RCC 7860 (cell line): ENCODE results near the gene MERTK.

Experiments
- DNase-seq: peaks from one replicate; pipeline ENCODE4 v3.0.0-alpha.2; 2015; ENCODE audit warnings: low spot score
- FAIRE-seq: peaks from 2 replicates; lab custom pipeline; 2012; peaks lifted over from hg19 to GRCh38; lab: Jason Lieb, UNC

Gene MERTK

DNA sequence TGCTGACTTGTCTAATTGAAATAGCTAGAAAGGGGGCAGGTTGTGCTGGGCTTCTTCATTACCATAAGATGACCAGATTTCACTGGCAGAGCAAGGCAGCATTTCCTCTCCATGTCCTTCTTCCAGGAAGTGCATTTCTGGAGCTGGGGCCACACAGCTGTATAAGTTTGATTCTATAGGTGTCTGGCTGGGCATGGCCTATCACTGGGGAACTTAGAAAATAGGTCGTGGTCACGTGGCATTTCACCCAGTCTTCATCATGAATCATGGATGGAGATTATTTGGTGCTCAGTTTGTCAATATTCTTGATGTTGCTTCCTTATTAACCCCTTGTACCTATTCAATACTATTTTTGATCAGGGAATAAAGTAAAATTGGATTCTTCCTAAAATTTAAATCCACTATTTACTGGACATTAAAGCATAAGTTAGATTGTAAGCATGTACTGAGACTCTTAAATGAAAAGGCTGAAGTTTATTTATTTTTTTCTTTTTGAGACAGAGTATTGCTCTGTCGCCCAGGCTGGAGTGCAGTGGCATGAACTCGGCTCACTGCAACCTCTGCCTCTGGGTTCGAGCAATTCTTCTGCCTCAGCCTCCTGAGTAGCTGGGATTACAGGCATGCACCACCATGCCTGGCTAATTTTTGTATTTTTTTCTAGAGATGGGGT is 107.1 kb downstream of the MERTK start:
- no peak for FAIRE-seq
- DNase-seq, result no peak

DNA sequence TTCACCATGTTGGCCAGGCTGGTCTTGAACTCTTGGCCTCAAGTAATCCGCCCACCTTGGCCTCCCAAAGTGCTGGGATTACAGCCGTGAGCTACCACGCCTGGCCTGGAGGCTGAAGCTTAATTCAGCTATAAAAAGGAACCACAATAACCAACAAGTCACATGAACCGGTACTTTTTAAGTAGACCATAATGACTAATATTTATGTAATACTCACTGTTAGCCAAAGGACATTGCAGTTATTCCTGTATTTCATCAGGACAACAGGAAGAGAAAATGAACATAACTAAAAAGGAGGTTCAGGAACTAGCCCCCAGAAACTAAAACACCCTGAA is 107.6 kb downstream of the MERTK start:
- DNase-seq, result peak; percentile 48
- no peak for FAIRE-seq

DNA sequence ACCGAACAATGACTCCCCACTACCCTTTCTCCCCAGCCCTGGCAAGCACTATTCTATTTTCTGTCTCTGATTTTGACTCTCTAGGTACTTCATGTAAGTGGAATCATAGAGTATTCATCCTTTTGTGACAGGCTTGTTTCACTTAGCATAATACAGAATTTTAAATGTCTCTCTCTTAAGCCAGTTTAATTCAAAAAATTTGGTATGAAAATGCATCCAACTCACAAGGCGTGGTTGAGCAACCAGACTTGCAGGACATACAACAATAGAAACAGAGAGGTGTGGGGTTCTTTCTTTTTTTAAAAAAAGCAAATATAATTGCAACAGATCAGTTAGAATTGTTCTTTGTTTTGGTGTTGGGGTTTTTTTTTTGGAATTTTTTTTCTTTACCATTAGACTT is 109.1 kb downstream of the MERTK start:
- DNase-seq, result no peak

DNA sequence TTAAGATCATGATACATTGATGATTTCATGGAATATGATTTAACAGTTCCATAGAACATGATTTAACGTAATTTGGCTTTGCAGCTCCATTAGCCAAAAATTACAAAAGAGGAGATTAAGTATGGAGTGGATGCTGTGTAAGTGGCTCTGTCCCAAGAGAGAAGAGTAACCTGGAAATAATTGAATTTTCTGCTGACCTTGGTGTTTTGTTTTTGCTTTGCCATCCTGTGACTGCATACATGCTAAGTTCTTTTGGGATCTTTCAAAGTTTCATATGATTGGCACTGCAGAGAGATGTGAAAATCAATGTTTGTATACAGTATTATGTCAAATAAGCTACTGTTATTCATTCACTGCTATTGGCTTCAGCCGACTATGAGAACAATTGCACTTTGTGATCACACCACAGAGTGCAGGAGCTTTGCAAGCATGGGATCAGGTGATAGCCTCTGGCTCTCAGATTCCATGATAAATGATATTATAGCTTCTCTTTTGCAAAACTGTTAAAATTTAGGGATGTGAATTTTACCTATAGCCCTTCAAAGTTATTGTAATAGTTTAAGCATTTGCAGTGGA is 110.6 kb downstream of the MERTK start:
- DNase-seq (no peak), FAIRE-seq (no peak)

More for the DNA sequence above, 109.1 kb downstream of the MERTK start:
- FAIRE-seq, result no peak

DNA sequence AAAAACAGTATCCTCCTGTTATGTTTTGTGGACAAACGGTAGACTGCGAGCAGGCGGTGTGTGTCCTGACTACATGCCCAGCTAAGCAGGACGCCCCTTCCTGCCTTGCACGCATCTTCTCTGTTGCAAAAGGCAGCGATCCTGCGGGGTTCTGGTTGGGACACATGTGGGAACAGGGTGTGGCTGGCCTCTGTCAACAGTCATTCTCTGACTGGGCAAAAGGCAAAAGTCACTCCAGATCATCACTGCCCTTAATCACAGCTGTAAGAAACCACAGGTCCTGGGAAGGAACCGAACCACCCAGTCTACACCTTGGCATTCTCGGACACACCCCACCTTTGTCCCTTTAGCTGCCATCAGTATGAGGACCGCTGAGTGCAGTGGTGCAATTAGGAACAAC is 112.3 kb downstream of the MERTK start:
- no peak for FAIRE-seq
- no peak for DNase-seq

DNA sequence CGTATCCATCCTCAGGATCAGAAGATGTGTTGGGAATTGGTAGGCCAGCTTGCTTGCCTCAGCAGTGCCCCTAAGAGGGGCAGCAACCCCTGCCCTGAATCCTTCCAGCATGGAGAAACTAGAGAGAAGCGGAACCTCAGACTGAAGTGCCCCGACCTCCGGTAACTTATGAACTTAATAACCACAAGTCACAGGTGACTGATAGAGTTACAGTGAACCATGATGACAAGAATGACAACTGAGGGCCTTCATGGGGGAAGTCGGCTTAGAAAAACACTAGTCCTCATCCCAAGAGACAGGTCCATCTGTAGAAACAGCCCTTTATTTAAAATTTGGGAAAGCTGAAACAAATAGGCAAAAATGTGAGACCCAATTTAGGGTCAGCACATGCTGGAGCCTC is 114.1 kb downstream of the MERTK start:
- no peak for DNase-seq
- no peak for FAIRE-seq

DNA sequence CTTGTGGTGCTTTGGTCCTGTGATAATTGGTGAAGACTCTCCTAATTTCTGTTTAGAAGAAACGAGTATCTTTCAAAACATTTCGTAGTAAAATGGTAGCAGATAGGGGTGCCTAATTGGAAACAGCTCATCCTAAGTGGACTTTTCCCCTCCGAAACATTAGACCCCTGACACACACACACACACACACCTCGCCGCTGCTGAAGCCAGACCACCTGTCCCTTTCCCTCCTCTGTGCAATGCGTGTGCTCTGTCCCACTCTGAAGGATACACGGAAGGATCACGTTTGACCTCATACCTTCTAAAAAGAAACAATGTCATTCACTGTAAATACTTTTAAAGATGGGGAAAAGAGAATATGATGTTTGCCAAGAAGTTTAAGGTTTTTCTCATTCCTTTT is 120.4 kb downstream of the MERTK start:
- FAIRE-seq (no peak), DNase-seq (no peak)

DNA sequence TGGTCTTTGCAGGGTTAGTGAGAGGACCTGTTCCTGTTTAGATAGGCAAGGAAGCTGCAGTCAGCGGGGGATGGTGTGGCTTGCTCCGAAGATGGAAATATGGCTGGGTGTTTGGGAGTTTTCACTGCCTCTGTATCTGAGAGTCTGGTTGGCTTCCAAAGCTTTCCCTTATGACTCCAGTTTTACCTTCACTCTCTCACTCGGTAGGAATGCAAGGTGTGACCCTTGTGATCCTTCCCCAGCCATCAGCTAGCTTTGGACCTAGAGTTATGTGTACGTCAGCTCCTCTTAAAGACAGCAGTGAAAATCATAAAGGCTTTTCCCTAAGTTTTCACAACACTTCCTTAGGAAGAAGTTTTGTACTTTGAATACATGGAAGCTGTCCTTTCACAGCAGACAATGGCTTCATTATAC is 121.2 kb downstream of the MERTK start:
- DNase-seq, result no peak
- FAIRE-seq, result no peak

DNA sequence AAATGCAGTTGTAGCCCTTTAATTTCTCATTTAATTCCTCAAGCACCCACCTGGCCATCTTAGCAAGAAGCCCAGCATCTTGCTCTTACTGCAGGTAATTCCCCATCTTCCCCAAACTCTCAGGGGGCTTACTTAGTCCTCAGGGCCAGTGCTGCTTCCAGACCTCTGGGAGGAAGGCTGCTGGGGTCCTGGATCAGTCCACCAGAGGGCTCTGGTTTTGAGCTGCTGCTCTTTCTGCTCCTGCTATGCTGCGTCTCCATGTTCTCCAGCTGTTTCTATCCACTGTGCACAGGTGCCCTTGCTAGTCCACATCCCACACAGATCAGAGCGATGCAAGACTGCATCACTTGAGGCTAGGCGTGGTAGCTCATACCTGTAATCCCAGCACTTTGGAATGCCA is 122.2 kb downstream of the MERTK start:
- FAIRE-seq (no peak), DNase-seq (no peak)

DNA sequence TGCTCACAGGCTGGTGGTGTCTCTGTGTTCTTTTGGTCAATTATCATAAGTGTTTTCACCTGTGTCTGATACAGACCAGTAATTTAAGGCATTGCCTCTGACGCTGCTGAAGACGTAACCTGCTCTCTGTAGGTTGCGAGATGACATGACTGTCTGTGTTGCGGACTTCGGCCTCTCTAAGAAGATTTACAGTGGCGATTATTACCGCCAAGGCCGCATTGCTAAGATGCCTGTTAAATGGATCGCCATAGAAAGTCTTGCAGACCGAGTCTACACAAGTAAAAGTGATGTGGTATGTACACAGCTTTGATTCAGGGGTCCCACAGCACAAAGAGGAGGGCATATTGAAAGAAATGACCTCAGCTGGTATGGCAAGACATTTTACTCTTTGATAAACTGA is 122.9 kb downstream of the MERTK start:
- no peak for FAIRE-seq
- DNase-seq, result no peak

DNA sequence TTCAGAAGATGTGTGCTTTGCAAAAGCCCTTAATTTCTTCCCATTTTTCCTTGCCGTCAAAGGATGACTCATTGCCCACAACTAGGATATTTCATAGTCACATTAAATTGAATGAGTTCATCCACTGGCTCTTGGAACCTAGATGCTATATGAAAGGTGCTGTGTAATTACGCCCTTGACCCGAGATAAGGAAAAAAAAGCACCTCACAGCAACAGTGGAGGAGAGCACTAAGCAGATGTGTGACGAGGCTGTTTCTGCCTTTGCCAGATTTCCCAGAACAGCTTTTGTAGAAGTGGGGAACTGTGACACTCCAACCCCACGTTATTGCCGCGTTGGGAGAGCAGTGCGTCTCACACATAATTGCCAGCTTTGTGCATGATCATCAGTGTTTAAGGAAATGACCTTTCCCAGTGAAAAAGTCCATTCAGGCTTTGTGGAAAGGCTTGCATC is 123.4 kb downstream of the MERTK start:
- FAIRE-seq, result peak; percentile 34
- DNase-seq, result peak; percentile 65

DNA sequence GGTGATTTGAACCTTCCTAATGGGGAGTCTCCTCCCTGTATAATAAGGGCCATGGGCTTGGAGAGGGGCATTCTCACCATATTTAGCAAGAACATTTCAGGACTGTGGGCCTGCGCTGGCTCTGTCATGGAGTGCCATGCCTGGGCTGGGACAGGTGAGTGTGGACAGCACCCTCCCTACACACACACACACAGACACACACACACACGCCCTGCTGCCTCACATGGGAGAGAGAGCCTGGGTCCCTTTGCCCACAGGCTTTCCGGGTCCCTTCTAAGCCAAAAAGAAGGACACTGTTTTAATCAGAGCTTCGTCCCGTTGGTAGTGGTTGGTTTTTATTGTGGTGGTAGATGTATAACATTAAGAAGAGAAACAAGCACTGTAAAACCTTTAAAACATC is 125.3 kb downstream of the MERTK start:
- no peak for FAIRE-seq

DNA sequence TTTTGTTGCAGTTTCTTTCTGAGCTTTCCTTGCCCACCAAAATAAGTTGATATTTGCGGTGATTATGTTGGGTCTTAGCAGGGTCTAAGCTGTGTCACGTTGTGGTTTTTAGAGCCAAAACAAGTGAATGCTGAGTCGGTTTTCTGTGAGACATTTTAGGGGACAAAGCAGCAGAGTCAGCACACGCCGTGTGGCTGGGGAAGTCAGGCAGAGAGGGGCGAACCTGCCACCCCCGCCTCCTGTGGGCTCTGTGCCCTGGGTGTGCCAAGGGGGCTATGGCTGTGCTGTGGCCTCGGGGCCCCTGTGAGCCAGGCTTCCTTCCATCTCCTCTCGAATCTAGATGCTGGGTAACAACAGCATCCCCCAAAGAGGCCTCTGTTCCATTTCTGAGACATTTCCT is 125.8 kb downstream of the MERTK start:
- no peak for FAIRE-seq

More for the DNA sequence above, 125.3 kb downstream of the MERTK start:
- DNase-seq, result no peak

DNA sequence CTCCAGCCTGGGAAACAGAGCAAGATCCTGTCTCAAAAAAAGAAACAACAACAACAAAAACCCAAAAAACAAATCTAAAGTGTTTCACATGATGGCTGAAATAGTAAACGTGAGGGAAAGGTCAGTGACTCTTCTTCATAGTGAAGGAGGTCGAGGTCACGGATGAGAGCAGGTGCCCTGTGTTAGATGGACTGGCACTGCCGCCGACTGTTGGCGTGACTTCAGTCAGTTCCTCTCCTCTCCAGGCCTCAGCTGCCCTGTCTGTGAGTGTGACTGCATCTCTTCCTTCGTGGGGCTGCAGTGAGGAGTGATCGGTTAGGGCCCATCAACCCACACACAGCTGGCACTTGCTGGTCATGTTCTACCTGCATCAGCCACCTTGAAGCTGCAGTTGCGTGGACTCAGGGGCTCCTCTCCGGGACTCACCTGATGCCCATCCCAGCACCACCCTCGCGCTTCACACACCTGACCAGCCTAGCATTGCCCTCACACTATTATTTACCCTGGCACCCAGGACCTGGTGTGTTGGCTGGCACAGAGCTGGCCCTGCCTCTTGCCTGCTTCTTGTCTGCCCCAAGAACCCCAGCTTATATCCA is 126.6 kb downstream of the MERTK start:
- no peak for FAIRE-seq
- no peak for DNase-seq

More for the DNA sequence above, 125.8 kb downstream of the MERTK start:
- DNase-seq, result no peak

DNA sequence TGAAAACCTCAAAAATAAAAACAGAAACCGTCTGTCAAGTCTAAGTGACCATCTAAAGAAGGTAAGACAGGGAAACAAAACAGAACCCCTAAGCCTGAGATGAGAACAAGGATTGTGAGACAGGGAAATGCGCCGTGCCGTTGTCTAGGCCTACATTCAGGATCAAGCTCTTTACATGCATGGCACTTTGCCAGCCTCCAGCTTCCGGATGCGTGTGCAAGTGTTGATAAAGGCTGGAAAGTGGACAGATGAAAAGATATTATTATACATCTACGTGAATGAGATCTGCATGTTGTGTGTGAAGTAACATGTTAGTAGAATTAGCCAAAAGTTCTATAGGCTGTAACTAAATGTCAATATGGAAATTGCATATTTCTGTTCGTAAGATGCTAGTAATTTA is 128.1 kb downstream of the MERTK start:
- DNase-seq (no peak), FAIRE-seq (no peak)

DNA sequence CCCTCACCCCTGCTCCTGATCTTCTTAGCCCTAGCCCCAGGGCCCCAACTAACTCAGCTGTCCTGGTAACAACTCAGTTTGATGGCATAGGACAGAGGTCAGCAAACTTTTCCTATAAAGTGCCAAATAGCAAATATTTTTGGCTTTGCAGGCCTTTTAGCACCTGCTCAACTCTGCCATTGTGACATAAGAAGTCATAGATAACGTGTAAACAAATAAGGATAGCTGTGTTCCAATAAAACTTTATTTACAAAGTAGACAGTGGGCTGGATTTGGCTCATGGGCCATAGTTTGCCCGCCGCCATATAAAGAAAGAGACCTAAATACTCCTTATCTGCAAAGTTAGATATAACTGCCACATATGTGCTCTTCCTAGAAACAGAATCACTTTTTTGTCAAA is 129.4 kb downstream of the MERTK start:
- FAIRE-seq, result no peak
- no peak for DNase-seq

DNA sequence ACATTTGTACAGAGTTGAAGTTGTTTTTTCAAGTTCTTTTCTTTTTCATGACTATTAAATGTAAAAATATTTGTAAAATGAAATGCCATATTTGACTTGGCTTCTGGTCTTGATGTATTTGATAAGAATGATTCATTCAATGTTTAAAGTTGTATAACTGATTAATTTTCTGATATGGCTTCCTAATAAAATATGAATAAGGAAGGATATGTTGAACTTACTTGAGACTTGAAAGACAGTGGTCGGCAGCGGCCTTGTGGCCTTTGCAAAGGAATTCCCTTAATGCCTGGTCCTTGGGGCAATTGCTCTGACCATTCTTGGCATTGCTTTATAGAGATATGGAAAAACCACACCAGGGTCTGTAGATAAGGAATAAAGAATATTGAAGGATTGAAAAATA is 130.8 kb downstream of the MERTK start:
- DNase-seq (no peak), FAIRE-seq (no peak)

DNA sequence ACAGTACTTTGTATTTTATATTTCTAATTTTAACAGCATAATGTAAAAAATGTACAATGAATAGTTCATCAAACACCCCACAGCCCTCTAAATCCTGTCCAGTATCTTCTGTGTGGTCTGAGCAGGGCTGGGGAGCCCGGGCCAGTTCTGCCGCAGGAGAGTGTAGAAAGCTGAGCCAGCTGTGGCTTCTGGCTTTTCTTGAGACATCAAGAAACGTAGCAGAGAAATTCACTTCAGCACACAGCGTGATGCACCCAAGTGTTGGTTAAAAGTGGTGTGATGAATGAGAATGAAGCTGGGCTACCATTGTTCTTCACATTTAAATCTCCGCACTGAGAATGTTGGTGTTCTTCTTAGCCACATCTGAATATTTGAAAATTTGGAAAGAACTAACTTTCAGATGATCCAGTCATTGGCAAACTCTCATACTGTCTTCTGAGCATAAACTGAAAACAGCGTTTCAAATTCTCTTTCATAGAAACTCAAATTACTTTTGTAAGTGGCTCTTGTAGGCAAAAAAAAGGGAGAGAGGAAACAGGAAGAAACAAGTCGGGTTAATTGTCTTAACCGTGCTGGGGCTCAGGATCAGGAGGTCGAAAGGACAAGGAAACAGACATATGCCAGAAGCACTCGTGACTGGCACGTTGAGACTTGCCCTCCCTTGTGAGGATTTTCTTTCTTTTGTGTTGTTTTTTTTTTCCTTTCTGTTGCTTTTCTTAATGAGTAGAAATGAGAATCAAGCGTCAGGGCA is 133.2 kb downstream of the MERTK start:
- DNase-seq (no peak), FAIRE-seq (no peak)

DNA sequence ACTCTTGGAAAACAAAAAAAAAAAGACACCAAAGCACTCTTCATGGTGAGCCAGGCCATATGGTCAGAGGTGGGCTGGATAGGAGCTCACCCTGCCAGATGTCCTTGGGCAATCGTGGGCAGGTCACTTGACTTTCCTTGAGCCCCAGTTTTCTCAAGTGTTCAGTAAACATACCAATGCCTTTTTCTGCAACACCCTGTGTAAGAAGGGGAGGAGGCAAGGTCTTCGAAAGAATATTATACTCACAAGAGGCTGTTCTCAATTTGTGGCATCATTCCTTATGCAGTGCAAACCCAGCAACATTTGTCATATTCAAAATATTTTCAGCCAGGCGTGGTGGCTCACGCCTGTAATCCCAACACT is 133.8 kb downstream of the MERTK start:
- no peak for DNase-seq
- FAIRE-seq, result no peak

DNA sequence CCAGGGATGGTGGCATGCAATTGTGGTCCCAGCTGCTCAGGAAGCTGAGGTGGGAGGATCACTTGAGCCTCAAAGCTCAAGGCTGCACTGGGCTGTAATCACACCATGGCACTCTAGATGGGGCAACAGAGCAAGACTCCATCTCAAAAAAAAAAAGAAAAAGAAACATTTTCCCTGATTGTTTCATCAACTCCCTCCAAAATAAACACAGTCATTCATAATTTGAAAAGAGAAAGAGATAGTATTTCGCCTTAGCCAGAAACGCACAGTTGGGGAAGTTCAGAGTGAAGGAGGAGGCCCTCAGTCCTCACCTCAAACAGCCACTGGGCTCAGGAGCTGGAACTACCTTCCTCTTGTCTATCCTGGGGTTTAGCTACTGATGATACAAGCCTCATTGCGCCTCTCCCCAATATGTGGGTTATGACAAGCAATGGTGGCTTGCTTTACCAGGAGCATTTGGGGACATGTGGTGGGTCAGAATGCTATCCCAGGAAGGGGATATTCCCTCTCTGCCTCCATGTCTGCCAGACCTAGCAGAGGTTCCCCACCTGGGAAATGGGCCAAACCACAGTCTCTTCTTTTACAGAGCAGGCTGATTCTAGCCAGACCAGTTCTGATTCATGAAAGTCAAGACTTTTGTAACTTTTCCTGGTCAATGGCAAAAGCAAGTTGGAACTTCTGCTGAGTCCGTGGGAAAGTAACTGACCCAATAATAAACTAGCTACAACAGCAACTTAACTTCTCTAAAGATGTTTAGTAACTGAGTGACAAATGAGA is 134.5 kb downstream of the MERTK start:
- DNase-seq, result peak; percentile 75
- peak; percentile 94 for FAIRE-seq

DNA sequence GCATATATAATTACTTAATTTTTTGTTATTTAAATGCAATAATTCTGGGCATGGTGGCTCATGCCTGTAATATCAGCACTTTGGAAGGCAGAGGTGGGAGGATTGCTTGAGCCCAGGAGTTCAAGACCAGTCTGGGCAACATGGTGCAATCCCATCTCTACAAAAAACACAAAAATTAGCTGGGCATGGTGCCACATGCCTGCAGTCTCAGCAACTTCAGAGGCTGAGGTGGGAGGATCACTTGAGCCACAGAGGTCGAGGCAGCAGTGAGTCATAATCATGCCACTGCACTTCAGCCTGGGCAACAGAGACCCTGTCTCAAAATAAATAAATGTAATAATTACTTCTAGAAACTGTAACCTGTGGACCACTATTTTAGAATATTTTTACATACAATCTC is 135.2 kb downstream of the MERTK start:
- DNase-seq (peak; percentile 67), FAIRE-seq (no peak)
